Mesendoderm (in vitro differentiated cells): Measurements from ENCODE around the gene SAMM50.

Source experiments
- DNase-seq: peaks from one replicate; pipeline ENCODE4 v3.0.0; 2013
- H2AK5ac ChIP-seq: 2 replicates; pipeline ENCODE4 v1.6.1; 2013; ENCODE audit warnings: low read length, inconsistent platforms
- H2BK120ac ChIP-seq: 2 replicates; pipeline ENCODE4 v1.6.1; 2013; ENCODE audit warnings: low read depth, mild to moderate bottlenecking, low read length, moderate library complexity, mixed read lengths
- H2BK15ac ChIP-seq: replicated peaks from 2 replicates; pipeline ENCODE4 v1.6.1; 2013; ENCODE audit warnings: low read depth, mild to moderate bottlenecking, moderate library complexity
- H2BK5ac ChIP-seq: 2 replicates; pipeline ENCODE4 v1.6.1; 2013; ENCODE audit warnings: low read length, inconsistent platforms
- H3K18ac ChIP-seq: 2 replicates; pipeline ENCODE4 v1.6.1; 2013; ENCODE audit warnings: mild to moderate bottlenecking, low read length, mixed read lengths
- H3K23ac ChIP-seq: one replicate; pipeline ENCODE4 v1.6.1; 2013; ENCODE audit warnings: low read length
- H3K27ac ChIP-seq: 2 replicates; pipeline ENCODE4 v1.5.1; 2013; ENCODE audit warnings: low read depth, mild to moderate bottlenecking, inconsistent platforms, low read length, moderate library complexity
- H3K27me3 ChIP-seq: 2 replicates; pipeline ENCODE4 v1.6.1; 2013; ENCODE audit warnings: low read length, control low read depth, mild to moderate bottlenecking, inconsistent platforms; ENCODE audit not compliant: insufficient read depth, poor library complexity
- H3K36me3 ChIP-seq: 2 replicates; pipeline ENCODE4 v1.6.1; 2013; ENCODE audit warnings: low read length, inconsistent platforms; ENCODE audit not compliant: control insufficient read depth, insufficient read depth
- H3K4ac ChIP-seq: one replicate; pipeline ENCODE4 v1.6.1; 2013; ENCODE audit warnings: low read depth, mild to moderate bottlenecking, low read length, moderate library complexity
- H3K4me1 ChIP-seq: 2 replicates; pipeline ENCODE4 v1.6.1; 2013; ENCODE audit warnings: low read depth, low read length, inconsistent platforms; ENCODE audit not compliant: control insufficient read depth
- H3K4me2 ChIP-seq: 2 replicates; pipeline ENCODE4 v1.6.1; 2013; ENCODE audit warnings: low read length
- H3K4me3 ChIP-seq: 2 replicates; pipeline ENCODE4 v1.5.1; 2013; ENCODE audit warnings: mild to moderate bottlenecking, low read length
- H3K56ac ChIP-seq: one replicate; pipeline ENCODE4 v1.6.1; 2013; ENCODE audit warnings: low read length
- H3K79me1 ChIP-seq: 2 replicates; pipeline ENCODE4 v1.6.1; 2013; ENCODE audit warnings: low read length, inconsistent platforms
- H3K79me2 ChIP-seq: 2 replicates; pipeline ENCODE4 v1.6.1; 2013; ENCODE audit warnings: mild to moderate bottlenecking, low read length; ENCODE audit not compliant: control insufficient read depth, insufficient read depth
- H3K9ac ChIP-seq: 2 replicates; pipeline ENCODE4 v1.6.1; 2013; ENCODE audit warnings: low read length, inconsistent platforms
- H4K5ac ChIP-seq: one replicate; pipeline ENCODE4 v1.6.1; 2013; ENCODE audit warnings: low read length
- H4K8ac ChIP-seq: one replicate; pipeline ENCODE4 v1.6.1; 2013; ENCODE audit warnings: low read depth, mild to moderate bottlenecking, control low read depth, low read length, moderate library complexity
- WGBS: extraction: QIAGEN DNeasy Blood & Tissue Kit; methylation state at CpG from one replicate; pipeline ENCODE4 v1.1.7; 2013; ENCODE audit warnings: low lambda C conversion rate, missing lambda C conversion rate; ENCODE audit not compliant: insufficient coverage; ENCODE audit errors: extremely low coverage; 5-methylcytosine and 5-hydroxymethylcytosine counted together

The SAMM50 gene

DNA sequence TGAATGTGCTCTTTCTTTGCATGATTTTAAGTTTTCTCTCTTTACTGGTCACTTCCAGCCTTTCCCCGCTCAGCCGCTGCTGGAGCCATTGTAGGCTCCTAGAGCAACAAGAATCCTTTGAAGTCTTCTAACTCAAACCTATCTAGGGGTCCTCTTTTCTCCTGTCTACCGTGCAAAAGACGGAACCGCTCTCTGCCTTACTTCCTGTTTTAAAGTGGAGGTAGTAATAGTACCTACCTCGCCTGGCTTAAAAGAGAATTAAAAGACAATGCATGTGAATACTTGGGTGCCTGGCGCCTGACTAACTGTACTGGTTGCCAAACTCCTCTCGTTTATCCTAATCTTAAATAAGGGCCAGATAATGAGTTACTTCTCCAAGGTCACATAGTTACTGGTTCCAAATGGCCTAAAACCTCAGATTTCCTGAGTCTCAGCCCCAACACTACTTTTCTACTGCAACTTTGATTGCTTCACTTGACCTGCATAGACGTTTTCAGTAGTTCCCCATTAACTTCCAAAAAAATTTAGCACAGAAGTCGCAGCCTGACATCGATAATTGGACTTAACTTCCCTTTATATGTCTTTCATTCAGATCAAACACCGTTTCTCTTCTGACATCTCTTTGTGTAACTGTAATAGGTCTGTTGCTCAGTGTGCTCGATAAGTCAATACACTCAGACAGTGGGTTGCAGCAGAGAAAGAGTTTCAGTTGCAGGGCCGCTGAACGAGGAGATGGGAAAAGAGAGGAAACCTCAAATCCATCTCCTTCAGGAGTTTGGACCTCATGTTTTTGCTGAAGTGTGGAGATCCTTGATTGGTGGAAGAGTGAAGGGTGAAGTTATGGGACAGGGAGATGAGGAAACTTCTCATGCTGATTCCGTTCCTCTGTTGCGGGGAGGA lies 891 bp downstream of the SAMM50 start:
- Histone ChIP-seq H3K23ac (no peak overlapping the region), H3K4me3 (peak overlapping the region; percentile 92), H2AK5ac (no peak overlapping the region), H3K27ac (peak overlapping the region; percentile 62), H2BK120ac (no peak overlapping the region), H3K4ac (no peak overlapping the region), H3K56ac (peak overlapping the region; percentile 86), H4K5ac (no peak overlapping the region), H3K27me3 (no peaks in the 10 kb centered on the region), H3K18ac (peak overlapping the region; percentile 42), H3K4me2 (peak overlapping the region; percentile 91), H3K4me1 (peaks cover 4% of the 10 kb centered on the region), H2BK5ac (no peak overlapping the region), H3K79me2 (peaks cover 13% of the 10 kb centered on the region), H3K79me1 (peaks cover 6% of the 10 kb centered on the region), H3K9ac (peak overlapping the region; percentile 93), H4K8ac (no peak overlapping the region), H2BK15ac (no peak overlapping the region), H3K36me3 (no peaks in the 10 kb centered on the region)
- peak; percentile 3 for DNase-seq
- no CpG with 5 or more reads among the region's 17 CpGs for WGBS

DNA sequence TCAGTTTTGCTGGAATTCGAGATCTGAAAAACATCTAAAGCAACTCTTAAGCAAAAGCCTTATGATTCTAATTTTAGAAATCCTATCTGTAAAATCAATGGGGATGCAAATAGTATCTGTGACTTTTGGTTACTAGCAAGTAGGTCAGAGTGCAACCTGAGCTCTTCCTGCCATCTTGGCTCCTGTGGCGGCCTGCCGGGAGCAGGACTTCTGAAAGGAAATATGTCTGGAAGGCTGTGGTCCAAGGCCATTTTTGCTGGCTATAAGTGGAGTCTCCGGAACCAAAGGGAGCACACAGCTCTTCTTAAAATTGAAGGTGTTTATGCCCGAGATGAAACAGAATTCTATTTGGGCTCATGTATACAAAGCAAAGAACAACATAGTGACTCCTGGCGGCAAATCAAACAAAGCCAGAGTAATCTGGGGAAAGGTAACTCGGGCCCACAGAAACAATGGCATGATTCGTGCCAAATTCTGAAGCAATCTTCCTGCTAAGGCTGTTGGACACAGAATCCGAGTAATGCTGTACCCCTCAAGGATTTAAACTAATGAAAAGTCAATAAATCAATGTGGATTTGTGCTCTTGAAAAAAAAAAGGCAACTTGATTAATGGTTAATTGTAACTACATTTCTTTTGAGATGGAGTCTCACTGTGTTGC lies 1.7 kb downstream of the SAMM50 start:
- Histone ChIP-seq H3K36me3 (no peaks in the 10 kb centered on the region), H2BK120ac (no peak overlapping the region), H3K56ac (no peak overlapping the region), H3K9ac (no peak overlapping the region), H4K8ac (no peak overlapping the region), H2BK15ac (no peak overlapping the region), H2BK5ac (no peak overlapping the region), H3K4ac (no peak overlapping the region), H3K27ac (no peak overlapping the region), H3K79me2 (peaks cover 13% of the 10 kb centered on the region), H4K5ac (no peak overlapping the region), H3K27me3 (no peaks in the 10 kb centered on the region), H3K18ac (no peak overlapping the region), H3K23ac (no peak overlapping the region), H3K4me1 (peaks cover 4% of the 10 kb centered on the region), H3K4me2 (no peak overlapping the region), H3K79me1 (peaks cover 6% of the 10 kb centered on the region), H3K4me3 (no peak overlapping the region), H2AK5ac (no peak overlapping the region)
- WGBS = no CpG with 5 or more reads among the region's 9 CpGs
- DNase-seq = peak; percentile 5

DNA sequence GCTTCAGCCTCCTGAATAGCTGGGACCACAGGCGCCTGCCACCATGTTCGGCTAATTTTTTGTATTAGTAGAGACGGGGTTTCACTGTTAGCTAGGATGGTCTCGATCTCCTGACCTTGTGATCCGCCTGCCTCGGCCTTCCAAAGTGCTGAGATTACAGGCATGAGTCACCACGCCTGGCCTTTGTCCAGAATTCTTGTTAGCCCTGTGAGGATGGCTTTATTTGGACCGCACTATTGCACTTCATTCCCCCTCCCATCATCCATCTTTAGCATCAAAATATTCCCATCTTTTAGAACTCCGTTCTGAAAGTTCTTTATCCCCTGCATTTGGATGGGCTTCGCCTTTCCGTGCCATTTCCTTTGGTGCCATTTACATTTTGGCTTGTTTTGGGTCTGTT lies 2.6 kb downstream of the SAMM50 start:
- Histone ChIP-seq H4K8ac (no peak overlapping the region), H4K5ac (no peak overlapping the region), H3K4me1 (peaks cover 4% of the 10 kb centered on the region), H3K18ac (no peak overlapping the region), H3K79me2 (peaks cover 13% of the 10 kb centered on the region), H3K36me3 (no peaks in the 10 kb centered on the region), H3K27ac (no peak overlapping the region), H3K79me1 (peaks cover 8% of the 10 kb centered on the region), H3K4ac (no peak overlapping the region), H2BK5ac (no peak overlapping the region), H3K4me2 (no peak overlapping the region), H2AK5ac (no peak overlapping the region), H2BK120ac (no peak overlapping the region), H2BK15ac (no peak overlapping the region), H3K4me3 (no peak overlapping the region), H3K9ac (no peak overlapping the region), H3K27me3 (no peaks in the 10 kb centered on the region), H3K23ac (no peak overlapping the region), H3K56ac (no peak overlapping the region)
- WGBS = no CpG with 5 or more reads among the region's 11 CpGs
- DNase-seq = no peak

DNA sequence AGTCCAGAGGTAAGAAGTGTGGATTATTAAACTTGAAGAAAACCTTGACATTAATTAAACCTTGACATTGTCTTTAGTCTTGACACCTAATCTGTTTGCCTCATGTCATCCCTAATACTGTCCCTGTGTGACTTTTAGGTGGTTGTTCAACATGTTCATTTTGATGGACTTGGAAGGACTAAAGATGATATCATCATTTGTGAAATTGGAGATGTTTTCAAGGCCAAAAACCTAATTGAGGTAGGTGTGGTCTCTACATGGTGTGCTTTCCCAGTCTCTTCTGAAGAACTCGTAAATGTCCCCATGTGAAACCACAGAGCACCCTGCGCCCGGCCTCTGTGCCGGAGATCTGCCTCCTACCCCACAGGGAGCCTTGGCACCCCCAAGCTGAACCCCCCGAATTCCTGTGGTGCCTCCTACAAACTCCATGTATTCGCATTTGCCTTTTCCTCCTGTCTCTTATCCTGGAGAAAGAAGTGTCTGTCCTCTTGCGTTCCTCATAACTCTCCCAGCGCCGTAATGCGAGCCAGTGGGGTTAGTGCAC lies 9.1 kb downstream of the SAMM50 start:
- no peak overlapping the region for H2BK5ac ChIP-seq
- H3K27ac ChIP-seq = no peak overlapping the region
- WGBS = no CpG with 5 or more reads among the region's 10 CpGs
- H3K79me1 ChIP-seq = peaks cover 2% of the 10 kb centered on the region
- no peak for DNase-seq
- H3K18ac ChIP-seq = no peak overlapping the region
- no peak overlapping the region for H2AK5ac ChIP-seq
- H2BK15ac ChIP-seq = no peak overlapping the region
- no peak overlapping the region for H4K8ac ChIP-seq
- H3K4me1 ChIP-seq = no peaks in the 10 kb centered on the region
- no peak overlapping the region for H3K9ac ChIP-seq
- no peak overlapping the region for H4K5ac ChIP-seq
- no peak overlapping the region for H2BK120ac ChIP-seq
- no peak overlapping the region for H3K23ac ChIP-seq
- H3K56ac ChIP-seq = no peak overlapping the region
- no peak overlapping the region for H3K4me2 ChIP-seq
- H3K4me3 ChIP-seq = no peak overlapping the region
- no peak overlapping the region for H3K4ac ChIP-seq
- H3K79me2 ChIP-seq = no peaks in the 10 kb centered on the region
- no peaks in the 10 kb centered on the region for H3K27me3 ChIP-seq
- peaks cover 6% of the 10 kb centered on the region for H3K36me3 ChIP-seq

DNA sequence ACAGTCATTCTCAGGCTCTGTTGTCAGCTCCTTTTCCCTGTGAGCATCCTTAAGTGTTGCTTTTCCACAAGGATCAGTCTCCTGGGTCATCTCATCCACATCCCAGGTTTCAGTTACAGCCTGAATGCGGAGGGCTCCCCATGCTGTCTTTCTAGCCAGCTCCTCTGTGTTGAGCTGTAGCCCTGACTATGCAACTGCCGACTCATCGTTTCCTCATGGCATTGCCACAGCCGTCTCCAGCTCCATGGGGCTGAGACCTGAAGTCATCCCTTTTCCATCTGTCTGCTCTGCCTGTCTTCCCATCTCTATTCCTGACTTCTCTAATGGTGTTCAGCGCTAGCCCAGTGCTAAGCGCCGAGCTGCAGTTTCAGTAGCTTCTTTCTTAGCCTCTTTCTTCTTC lies 11.8 kb downstream of the SAMM50 start:
- Histone ChIP-seq H3K79me1 (peaks cover under 1% of the 10 kb centered on the region), H4K5ac (no peak overlapping the region), H2AK5ac (no peak overlapping the region), H3K4ac (no peak overlapping the region), H3K4me2 (no peak overlapping the region), H3K9ac (no peak overlapping the region), H3K4me1 (no peaks in the 10 kb centered on the region), H3K18ac (no peak overlapping the region), H3K4me3 (no peak overlapping the region), H2BK120ac (no peak overlapping the region), H2BK15ac (no peak overlapping the region), H3K27ac (no peak overlapping the region), H2BK5ac (no peak overlapping the region), H3K23ac (no peak overlapping the region), H3K36me3 (peaks cover 7% of the 10 kb centered on the region), H3K56ac (no peak overlapping the region), H4K8ac (no peak overlapping the region), H3K27me3 (no peaks in the 10 kb centered on the region), H3K79me2 (no peaks in the 10 kb centered on the region)
- WGBS = no CpG with 5 or more reads among the region's 7 CpGs
- DNase-seq = no peak
